ENCODE data around the gene DLX4.

The DLX4 gene

DNA sequence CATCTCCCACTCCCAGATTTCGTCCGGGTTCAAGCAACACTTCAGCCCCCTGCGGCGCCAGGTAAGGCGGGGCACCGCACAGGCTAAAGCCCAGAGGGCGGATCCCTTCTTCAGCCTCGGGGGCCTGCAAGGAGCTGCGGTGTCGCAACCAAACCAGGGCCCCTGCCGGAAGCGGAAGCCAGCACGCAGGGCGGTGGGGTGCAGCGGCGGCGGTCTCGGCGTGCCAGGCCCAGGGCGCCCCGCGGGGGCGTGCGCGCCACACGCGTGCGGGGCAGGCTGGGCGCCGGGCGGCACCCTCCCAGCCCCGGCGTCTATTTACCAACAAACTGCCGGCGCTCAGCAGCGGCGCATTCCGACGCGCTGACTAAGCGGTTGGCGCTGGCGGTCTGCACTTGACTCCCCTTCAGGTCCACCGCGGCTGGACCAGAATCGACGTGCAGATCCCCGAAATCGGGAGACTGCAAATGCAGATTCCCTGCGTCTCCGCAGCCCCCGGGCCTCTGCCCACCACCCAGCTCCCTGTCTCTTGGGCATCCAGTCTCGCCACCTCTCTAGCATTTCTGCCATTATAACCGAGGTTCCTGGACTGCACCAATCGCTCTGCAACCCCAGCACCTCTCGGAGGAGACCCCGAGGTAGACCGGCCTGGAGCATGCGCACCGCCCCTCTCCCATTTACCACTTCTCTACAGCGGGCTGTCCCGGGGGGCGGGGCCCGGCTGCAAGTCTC is 421 bp upstream of the DLX4 start:
- DNase-seq (ENCODE audit: low read depth, low spot score): peak; percentile 88

DNA sequence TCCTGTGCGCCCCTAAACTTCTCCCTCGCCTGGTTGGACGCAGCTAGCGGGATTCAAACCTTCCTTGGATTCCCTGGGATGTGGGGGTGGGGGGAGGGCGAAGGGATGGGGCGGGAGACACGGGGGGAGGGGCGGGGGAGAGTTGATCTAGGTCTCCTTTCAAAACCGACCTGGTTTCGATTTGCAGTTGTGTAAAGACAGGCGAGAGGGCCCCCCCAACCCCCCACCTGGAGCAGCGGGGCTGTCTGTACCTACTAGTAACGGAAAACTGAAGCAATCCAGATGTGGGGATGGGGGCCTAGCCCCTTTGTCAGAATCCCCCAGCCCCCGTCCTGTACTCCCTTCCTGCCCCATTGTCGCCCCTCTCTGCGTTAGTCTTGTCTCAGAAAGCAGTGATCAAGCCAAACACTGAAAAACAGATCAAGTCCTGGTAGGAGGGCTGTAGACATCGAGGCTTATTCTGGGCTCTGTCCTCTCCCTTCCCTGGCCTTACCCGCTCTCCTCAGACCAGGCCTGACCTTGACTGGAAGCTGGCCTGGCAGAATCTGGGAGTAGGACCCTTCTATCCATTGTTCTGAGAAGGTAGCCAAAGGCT is 902 bp downstream of the DLX4 start:
- DNase-seq (ENCODE audit: low read depth, low spot score): no peak

DNA sequence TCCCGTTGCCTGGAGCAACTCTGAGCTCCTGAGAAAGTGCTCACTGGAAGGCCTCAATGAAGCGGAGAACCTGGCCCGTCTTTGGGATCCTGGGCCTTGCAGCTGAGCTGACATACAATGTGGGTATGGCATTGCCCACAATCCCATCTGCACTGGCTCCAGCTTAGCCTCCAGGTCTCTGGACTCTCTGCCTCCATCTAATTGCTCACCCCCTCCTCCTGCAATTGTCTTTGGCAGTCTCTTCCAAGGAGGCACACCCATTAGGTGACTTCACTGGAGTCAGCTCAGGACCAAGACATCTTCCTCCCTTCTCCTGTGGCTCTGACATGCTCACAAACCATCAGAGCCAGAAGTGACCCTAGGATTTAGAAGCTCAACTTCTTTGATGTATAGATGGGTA is 1.5 kb downstream of the DLX4 start:
- no peak for DNase-seq (ENCODE audit: low read depth, low spot score)

DNA sequence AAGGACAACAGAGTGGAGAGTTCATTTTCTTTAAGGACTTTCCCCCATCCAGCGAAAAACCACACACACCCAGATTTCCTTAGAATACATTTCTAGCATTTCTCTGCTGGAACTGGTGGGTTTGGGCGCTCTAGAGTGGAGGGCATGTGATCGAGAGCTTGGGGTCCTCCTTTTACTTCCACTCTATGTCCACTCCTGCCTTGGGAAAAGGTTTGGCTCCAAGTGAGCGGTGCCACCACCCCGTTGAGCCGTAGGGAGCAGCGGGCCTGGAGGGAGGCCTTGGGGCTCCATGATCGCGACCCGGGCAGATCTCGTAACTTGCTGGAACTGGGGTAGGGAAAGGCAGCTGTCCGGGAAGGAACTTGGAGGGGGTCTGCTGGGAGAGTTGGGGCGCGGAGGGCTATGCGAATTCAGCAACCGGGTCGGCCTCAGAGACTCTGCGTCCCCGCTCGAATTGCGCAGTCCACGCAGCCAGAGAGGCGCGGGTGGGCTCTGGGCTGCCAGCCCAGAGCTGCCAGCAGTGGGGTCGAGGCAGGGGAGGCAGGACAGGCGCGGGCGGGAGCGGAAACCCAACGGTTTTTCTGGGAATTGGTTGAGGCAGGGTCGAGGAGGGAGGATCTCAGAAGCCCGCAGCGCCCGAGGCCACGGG is 2.3 kb downstream of the DLX4 start:
- DNase-seq (ENCODE audit: low read depth, low spot score): no peak

DNA sequence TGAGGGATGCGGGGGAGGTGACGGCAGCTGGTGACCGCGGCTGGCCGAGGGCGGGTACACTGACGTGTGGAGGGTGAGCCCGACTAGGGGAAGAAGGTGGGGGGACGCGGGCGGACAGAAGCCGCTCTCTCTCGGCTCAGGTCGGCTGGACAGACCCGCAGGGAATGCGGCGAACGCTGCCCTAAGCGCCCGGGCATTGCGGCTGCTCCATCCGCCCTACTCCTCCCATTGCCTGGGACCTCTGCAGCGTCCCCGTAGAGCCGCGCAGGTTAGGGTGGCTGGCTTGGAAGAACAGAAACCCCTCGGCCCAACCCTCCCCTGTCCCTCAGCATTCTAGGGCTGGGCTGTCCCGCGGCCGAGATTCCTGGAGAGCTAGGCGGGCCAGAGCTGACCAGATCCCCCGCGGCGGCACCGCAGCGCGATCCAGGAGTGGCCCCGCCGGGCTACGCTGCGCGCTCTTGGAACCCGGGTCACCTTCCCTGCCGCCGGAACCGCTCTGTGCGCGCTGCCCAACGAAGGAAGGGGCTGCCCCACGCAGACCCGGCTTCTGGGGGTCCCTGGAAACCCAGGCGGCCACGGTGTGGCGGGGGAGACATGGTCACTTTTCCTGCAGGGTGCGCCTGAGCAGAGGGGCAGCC is 3.0 kb downstream of the DLX4 start:
- DNase-seq (ENCODE audit: low read depth, low spot score): peak; percentile 63

DNA sequence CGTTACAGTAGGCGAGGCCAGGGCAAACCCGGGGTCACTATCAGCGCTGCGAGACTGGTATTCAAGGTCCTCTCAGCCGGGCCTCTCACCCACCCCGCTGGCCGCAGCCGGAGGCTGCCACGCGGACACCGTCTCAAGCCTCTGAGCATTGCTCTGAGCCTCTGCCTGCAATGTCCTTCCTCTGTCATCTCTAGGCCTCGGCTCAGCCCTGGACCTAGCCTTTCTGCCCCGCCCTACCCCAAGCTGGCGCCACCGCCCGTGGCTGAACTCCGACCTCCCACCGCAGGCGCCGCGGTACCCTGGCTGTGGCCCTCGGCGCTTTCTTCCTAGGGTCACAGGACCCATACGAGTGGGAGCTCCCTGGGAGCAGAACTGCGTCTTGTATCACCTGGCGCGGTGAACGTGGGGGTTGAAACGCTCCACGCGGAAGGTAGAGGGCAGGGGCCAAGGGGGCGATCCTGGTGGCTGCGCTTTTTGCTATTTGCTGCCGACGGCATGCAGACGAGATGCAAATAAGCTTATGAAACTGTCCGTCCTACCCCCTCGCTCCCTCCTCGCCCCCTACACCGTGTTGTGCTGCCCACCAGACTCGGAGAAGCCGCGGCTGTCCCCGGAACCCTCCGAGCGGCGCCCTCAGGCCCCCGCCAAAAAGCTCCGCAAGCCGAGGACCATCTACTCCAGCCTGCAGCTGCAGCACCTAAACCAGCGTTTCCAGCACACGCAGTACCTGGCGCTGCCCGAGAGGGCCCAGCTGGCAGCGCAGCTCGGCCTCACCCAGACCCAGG is 3.7 kb downstream of the DLX4 start:
- DNase-seq (ENCODE audit: low read depth, low spot score): peak; percentile 64

DNA sequence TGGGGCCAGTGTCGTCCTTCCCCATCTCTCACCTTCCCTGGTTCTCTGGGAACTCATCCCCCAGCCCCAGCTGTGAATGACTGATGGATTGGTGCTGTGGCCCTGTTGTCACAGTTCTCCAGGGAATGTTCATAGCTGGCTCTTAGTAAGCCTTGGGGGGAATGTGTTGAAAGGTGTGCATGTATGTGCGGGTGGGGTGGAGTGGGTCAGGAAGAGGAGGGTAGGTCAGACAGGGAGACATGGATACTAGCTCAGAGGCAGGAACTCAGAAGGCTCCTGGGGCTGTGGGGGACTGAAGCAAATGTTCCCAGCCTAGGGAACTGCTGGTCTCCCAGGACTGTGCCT is 4.3 kb downstream of the DLX4 start:
- DNase-seq (ENCODE audit: low read depth, low spot score): no peak

DNA sequence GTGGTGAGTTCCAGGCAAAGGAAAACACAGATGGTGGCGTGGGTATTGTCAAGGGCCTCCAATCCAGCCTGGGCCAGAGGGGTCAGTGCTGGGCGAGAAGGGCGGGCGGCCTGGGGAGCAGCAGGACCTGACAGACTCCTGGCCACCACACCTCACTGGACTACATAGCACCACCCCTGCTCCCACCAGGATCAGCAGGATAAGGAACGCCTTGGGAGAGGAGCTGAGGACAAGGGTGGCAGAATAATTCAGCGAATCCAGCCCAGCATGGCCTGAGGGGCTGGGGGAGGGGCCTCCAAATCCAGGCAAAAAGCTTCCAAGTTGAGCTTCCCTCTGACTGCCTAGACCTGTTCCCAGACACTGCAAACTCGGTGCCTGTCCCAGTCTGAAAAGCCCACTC is 6.5 kb downstream of the DLX4 start:
- peak; percentile 93 for DNase-seq (ENCODE audit: low read depth, low spot score)

DNA sequence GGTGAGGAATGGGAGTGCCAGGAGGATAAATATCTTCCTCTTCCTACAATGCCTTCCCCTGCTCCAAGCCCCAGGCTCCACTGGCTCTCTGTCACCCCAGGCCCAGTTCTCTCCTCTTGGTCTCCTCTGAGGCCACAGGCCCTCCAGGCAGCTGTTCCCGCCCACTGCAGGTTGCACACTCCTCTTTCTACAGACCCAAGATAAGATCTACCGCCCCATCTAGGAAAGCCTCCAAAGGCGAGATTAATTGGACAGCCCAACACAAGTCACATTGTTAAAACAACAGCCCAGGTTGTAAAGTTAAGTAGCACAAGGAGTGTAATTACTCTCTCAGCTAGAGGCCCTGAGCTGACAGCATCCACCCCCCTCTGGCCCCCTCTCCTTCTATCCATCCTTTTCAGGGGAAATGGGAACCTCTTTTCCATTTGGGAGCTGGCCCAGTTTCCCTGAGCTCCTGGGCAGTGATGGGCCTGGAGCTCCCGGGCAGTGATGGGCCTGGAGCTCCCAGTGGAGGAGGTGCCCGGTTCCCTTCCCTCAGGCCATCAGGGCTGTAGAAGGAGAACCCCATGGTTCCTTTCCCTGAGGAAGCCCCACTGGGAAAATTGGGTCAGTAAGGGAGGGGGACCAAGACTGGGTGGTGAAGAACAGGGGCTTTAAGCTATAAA is 7.3 kb downstream of the DLX4 start:
- peak; percentile 93 for DNase-seq (ENCODE audit: low read depth, low spot score)

DNA sequence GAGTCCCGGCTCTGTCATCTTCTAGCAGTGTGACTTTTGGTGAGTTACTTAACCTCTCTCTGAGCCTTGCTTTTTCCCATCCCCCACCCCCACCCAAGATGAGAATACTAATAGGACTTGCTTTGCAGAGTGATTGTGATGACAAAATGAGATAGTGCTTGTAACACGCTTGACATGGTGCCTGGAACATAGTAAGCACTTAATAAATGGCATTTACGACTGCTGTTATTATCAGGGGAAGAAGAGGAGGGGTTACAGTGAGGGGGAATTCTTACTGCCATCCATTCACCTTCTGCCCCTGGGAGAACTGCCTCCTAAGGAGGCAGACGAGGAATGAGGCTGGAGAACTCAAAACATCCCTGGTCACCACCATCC is 7.8 kb downstream of the DLX4 start:
- DNase-seq (ENCODE audit: low read depth, low spot score): no peak

DNA sequence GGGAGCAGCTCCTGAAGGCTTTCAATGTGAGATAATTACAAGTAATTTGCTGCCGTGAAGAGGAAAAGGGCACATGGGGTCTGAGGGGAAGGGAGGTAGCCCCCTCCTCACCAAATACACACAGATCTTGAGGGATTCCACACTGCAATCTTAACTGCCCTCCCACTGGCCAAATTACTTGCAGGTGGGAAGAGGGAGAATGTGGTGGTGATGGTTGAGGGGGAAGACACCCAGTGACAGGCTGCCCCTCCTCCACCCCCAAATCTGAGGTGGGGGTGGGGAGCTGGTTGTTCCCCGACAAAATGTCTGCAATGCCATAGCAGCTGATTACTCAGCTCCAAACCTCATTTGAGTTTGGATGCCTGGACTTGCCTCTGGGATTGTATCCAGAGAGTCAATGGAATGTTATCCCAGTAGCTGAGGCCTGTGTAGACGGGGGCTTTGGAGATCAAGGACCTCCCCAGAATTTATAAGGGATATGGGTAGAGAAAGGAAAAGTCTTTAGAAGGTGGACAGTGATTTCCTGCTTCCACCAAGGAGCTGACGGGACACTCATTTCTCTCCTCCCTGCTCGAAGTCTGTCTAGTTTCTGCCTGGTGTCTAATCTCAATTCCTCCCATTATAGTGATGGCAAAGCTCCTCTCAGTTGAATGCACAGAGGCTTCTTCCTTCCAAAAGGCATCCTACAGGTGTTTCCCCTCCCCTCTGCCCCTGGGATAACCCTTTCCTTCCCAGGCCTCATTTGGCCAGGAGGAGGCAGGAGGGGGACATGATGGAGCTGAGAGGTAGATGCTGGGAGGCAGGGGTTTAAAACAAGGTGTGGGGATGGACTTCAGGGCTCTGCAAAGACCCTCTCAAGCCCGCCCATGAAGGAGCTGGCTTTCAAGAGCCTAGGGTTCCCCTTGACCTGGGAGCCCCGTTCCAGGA is 8.7 kb downstream of the DLX4 start:
- DNase-seq (ENCODE audit: low read depth, low spot score): no peak

DNA sequence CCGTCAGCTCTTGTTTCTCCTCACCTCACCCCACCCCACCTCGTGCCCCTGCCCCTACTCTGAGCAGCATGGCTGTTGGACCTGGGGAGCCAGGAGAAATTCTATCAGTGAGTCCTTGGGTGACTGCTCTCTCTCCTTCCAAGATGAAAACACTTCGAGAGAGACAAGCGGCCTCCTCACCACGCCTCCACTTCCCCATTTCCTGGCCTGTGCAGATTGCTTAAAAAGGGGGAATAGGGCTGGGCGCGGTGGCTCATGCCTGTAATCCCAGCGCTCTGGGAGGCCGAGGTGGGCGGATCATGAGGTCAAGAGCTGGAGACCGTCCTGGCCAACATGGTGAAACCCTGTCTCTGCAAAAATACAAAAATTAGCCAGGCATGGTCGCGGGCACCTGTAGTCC is 9.5 kb downstream of the DLX4 start:
- no peak for DNase-seq (ENCODE audit: low read depth, low spot score)

DNA sequence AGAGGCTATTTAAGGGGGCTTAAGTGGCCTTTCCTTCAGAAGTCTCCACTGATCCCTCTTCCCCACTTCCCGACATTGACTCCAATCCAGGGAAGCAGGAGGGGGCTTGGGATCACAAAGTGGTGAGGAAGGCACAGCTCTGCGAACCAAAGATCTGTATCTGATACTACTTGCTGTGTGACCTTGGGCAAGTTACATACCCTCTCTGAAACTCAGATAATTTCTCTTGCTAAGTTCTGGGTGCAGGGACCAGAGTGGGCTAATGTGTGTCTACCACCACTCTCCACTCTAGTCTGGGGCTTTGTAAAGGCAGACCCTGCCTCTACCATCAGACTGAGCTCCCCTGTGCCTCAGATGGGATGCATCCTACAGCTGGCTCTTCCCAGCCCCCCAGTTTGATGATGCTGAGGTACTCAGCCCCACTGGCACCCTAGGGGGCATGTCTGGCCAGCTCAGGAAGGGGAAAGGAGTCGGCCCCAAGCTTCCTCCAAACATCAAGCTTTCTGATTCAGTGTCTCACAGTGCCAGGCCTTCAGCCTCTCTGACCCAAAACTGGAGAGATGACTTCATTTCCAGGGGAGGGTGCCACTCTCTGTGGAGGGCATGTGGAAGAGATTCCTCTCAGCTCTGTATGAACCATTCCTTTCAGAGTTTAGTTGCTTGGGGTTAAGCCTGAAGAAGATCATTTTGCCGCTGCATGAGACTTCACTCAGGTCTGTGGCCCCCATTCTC is 10.9 kb downstream of the DLX4 start:
- DNase-seq (ENCODE audit: low read depth, low spot score): no peak

DNA sequence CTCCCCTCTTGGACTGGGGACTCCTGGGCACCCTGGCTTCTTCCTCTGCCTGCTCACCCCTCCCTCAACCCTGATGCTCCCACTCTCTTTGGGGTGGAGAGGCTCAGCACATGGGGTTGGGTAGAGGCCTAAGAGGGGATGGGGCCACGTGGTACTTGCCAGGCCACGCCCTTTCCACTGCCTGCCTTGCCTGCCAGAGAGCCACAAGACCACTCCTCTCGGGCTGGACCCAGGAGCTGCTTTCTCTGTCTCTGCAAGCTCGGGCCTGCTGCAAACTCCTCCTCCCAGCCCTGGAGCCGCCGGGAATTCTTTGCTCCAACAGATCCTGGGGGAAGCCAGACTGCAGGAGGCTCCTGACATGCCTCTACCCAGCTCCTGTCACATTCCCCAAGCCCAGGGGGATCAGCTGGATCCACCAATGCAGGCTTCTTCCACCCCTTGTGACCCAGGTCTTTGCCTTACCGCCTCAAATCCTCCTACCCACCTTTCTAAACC is 11.8 kb downstream of the DLX4 start:
- DNase-seq (ENCODE audit: low read depth, low spot score): peak; percentile 96

DNA sequence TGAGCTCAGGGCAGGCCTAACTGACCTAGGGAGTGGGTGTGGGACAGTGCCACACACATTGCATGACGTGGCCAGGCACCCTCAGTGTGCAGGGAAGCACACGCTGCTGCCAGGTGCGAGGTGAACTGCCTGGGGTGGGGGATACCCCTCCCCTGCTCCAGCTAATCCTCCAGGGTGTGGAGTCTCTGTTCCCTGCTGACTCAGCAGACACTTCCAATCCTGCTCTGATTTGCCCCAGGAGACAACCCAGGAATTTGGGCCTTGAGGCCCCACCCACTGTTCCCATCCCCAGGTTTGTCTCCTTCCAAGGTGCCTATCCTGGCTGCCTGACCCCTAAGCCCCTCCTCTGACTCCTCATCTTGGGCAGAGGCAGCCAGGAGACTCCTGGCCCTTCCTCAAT is 15.3 kb downstream of the DLX4 start:
- peak; percentile 84 for DNase-seq (ENCODE audit: low read depth, low spot score)

DNA sequence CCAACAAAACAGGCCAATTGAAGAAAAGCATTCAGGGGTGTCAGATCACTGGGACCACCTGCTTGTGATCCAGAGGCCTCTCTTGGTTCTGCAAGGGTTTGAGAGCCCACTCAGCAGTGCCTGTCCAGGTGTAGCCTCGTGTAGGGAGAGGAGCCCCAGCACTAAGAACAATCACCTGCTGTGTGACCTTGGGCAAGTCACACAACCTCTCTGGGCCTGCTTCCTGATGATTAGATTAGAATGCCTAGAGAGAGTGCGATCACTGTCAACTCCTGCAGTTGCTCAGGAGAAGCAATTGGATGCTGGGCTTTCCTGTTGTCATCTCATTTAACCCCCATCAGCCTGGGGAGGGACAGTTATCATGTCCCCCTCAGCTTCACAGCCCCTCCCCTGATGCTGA is 15.8 kb downstream of the DLX4 start:
- DNase-seq (ENCODE audit: low read depth, low spot score): no peak

DNA sequence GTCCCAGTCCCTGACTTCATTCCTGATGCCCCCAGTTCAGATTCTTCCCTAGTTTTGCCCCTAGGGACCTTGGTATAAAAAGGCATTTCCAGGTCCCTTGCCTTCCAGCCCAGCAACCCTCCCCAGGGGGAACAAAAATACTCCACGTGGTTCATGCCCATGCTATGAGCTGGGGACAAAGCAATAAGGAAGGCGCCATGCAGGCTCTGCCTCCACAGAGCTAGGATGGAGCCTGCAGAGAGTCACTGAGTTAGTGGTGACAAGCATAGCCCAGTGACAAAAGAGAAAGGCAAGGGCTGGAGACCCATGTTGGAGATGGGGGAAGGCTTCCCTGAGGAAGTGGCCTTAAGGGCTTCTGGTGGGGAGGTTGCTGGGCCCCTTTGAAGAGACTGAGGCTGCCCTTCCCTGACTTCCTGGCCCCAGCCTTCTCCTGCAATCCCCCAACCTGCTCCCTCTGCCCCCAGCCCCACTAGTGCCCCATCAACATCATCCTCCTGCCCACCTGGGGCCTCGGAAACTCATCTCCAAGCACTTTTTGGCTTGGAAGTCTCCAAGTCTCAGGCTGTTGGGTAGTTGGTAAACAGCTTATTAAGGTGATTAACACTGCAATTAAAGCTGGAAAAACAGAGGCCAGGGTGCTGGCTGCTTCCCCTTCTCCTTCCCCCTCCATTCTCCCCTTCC is 16.5 kb downstream of the DLX4 start:
- peak; percentile 10 for DNase-seq (ENCODE audit: low read depth, low spot score)

DNA sequence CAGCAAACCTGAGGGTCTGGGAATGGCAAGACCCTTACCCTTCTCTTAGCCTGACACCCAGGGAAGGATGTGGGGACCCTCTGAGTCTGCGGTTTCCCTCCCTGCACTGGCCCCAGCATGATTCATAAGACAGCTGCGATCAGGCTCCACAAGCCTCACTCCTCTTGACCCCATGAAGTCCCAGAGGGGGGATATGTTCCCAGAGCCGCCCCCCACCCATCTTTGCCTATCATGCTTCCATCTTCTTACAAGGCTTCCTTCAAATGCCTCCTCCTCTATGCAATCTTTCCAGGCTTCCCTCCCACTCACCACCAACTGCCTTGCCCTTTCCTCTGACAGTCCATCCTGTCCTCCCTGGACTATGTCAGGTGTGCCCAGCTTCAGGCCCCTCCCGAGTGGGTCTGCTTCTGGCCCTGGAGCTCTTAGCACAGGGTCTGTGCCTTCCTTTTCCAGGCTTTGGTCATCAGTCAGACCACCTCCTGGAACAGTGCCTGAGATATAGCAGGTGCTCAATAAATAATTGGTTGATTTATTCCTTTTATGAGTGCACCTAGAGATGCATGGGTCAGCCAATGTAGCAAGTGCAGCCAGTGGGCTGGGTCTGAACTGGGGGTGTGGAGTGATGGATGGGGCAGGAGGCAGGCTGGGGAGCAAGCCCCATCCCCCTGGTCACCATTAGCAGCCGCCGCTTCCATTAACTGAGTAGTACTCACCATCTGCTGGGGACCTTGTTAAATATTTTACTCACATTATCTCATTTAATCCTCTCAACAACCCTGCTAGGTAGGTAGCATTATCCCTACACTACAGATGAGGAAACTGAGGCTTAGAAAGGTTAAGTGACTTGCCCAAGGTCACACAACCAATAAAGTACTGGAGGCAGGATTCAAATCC is 17.7 kb downstream of the DLX4 start:
- DNase-seq (ENCODE audit: low read depth, low spot score): peak; percentile 2
